Measurements from ENCODE around the gene CD101. TPM values are rescaled to one million over a fixed set of nuclear protein-coding genes. Genes with fewer than 3 reads are reported as not detected.

Gene CD101
- total and polyA plus RNA-seq, 2 of the 8 experiments (the other 6 are each of a cell fraction or from before 2014, with no cell fraction given), result 1.1 to 1.2 TPM

DNA sequence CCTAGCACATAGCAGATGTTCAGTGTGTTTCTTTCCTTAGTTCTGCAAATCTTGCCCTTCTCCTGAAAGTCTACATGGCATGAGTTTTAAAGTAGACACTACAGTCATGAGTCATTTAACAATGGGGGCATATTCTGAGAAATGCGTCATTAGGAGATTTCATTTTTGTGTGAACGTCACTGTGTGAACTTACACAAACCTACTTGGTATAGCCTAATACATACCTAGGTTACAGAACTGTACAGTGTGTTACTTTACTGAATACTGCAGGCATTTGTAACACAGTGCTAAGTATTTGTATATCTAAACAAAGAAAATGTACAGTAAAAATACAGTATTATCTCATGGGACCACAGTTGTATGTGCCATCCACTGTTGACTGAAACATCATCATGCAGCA, 68.6 kb downstream of the CD101 start:
- Histone ChIP-seq H3K4ac (replicated peaks; ENCODE audit: insufficient read length, low read depth, low read length) (no peak overlapping the region), H3K4me1 (replicated peaks in 1 of 4; ENCODE audit: control insufficient read depth in 3 of 4, insufficient read depth in 4 of 4, low read length in 3 of 4) (no peaks in the 10 kb centered on the region; a peak in 1 of 7 replicates), H3K23me2 (ENCODE audit: low read depth, low read length) (no peaks in the 10 kb centered on the region), H3K79me1 (ENCODE audit: low read depth, low read length) (no peaks in the 10 kb centered on the region; the same call in 1 of the 2 replicates), H3K27ac (ENCODE audit: low read depth, low read length) (no peak overlapping the region), H2BK15ac (ENCODE audit: low read length) (no peak overlapping the region), H3K9me3 (ENCODE audit: insufficient read depth in 2 of 2, low read depth in 1 of 2, low read length in 1 of 2) (no peaks in the 10 kb centered on the region), H3K9ac (replicated peaks in 1 of 4; ENCODE audit: extremely low read depth in 1 of 4, low read depth in 3 of 4, low read length in 3 of 4) (no peak overlapping the region), H4K8ac (ENCODE audit: extremely low read depth, insufficient read depth, low read length) (no peak overlapping the region), H2AFZ (ENCODE audit: low read length) (no peak overlapping the region), H3K56ac (replicated peaks; ENCODE audit: insufficient read length, low read depth, low read length) (no peak overlapping the region), H3K14ac (ENCODE audit: insufficient read length) (no peak overlapping the region), H3K27me3 (replicated peaks in 1 of 4; ENCODE audit: control insufficient read depth in 3 of 4, extremely low read depth in 1 of 4, insufficient read depth in 3 of 4, low read length in 3 of 4) (peaks cover 0 to 1% (median 0%) of the 10 kb centered on the region in 4 experiments; a peak in 1 of 7 replicates), H2BK120ac (replicated peaks; ENCODE audit: low read depth, low read length) (no peak overlapping the region), H3K79me2 (ENCODE audit: control insufficient read depth in 1 of 2, insufficient read depth in 2 of 2, low read length in 2 of 2) (peaks cover 0 to 30% of the 10 kb centered on the region in 2 experiments; a peak in 2 of 4 replicates), H3K36me3 (ENCODE audit: control insufficient read depth in 2 of 4, insufficient read depth in 4 of 4, low read length in 3 of 4) (peaks cover 8 to 38% (median 33%) of the 10 kb centered on the region in 4 experiments; a peak in 7 of 8 replicates), H4K5ac (ENCODE audit: insufficient read length, low read depth, low read length) (no peak overlapping the region), H2BK5ac (ENCODE audit: low read depth, low read length) (no peak overlapping the region), H3K4me2 (ENCODE audit: insufficient read depth in 1 of 2, low read depth in 2 of 2, low read length in 2 of 2) (no peak overlapping the region), H2AK5ac (ENCODE audit: low read depth, low read length) (no peak overlapping the region), H3K4me3 (ENCODE audit: extremely low read depth in 1 of 4, insufficient read depth in 2 of 4, low read depth in 3 of 4, low read length in 4 of 4) (no peak overlapping the region), H4K20me1 (replicated peaks in 1 of 2; ENCODE audit: control insufficient read depth in 1 of 2, insufficient read depth in 2 of 2, low read length in 2 of 2) (peaks cover 0 to 4% of the 10 kb centered on the region in 2 experiments), H2BK20ac (ENCODE audit: low read length) (no peak overlapping the region), H3K18ac (ENCODE audit: extremely low read depth, low read length) (no peak overlapping the region), H3K23ac (ENCODE audit: insufficient read length) (no peak overlapping the region), H4K91ac (replicated peaks; ENCODE audit: insufficient read length, low read length) (no peak overlapping the region), H2BK12ac (ENCODE audit: low read depth, low read length) (no peak overlapping the region)
- POLR2A ChIA-PET (ENCODE audit: partially characterized antibody), result interaction anchor here (3.6 kb wide), 1 partner anchor 11 kb away, joined by 13 read pairs; the partner anchor contains the start of gene TTF2
- 88% methylated on average over 2 of the region's 2 CpGs; no CpG with 5 or more reads in 1 of the 2 experiments for WGBS, 2 experiments (ENCODE audit: extremely low coverage in 1 of 2, insufficient coverage in 1 of 2, insufficient read length in 1 of 2, insufficient replicate concordance in 2 of 2, low coverage in 1 of 2, low lambda C conversion rate in 2 of 2, missing lambda C conversion rate in 1 of 2)
- CTCF ChIA-PET (ENCODE audit: partially characterized antibody), result interaction anchor here (1.0 to 5.2 kb wide), 5 partner anchors 9 to 214 kb away, joined by 3 to 49 read pairs (median 4); no protein-coding TSS in a partner anchor
- FAIRE-seq (no peak), DNase-seq (ENCODE audit: low read depth in 1 of 2, low spot score in 2 of 2) (no peak)
- TF ChIP-seq CBX8 (IDR thresholded peaks at IDR 0.05; ENCODE audit: borderline replicate concordance, low read depth, low read length) (no peak), GABPA (IDR thresholded peaks at IDR 0.05; ENCODE audit: borderline replicate concordance, insufficient read depth, low read length) (no peak), ASH2L (IDR thresholded peaks at IDR 0.05; ENCODE audit: low read length) (no peak), TBP (IDR thresholded peaks at IDR 0.05; ENCODE audit: low read depth, low read length) (no peak)
